AG04450 (cell line): ENCODE data around the gene KIDINS220. TPM values are rescaled to one million over a fixed set of nuclear protein-coding genes. Genes with fewer than 3 reads are reported as not detected.

Experiments used
- CTCF ChIA-PET: fragments of 300-600, 350-600 bp; formaldehyde crosslinking; extraction: SDS; loops from one replicate; lab custom pipeline; 2022; ENCODE audit warnings: antibody characterized with exemption, inconsistent platforms; lab: Charles Lee
- POLR2A ChIA-PET: fragments of 350-600 bp; formaldehyde crosslinking; extraction: SDS; loops from one replicate; lab custom pipeline; 2021; ENCODE audit warnings: antibody characterized with exemption, inconsistent platforms; lab: Yijun Ruan, JAX
- DNase-seq: peaks from one replicate; pipeline ENCODE4 v3.0.0-alpha.2; 2011; ENCODE audit warnings: low read depth, low spot score
- H3K27ac ChIP-seq: one replicate; pipeline ENCODE4 v1.5.1; 2012; ENCODE audit warnings: low read depth, low read length, control low read depth
- H3K27me3 ChIP-seq: one replicate; pipeline ENCODE4 v1.6.0; 2012; ENCODE audit warnings: low read length; ENCODE audit not compliant: control insufficient read depth, insufficient read depth
- H3K4me3 ChIP-seq: 2 replicates; pipeline ENCODE4 v1.5.1; 2011; ENCODE audit warnings: mild to moderate bottlenecking, low read depth, low read length, control low read depth
- H3K9me3 ChIP-seq: 2 replicates; pipeline ENCODE4 v1.5.1; 2012; ENCODE audit warnings: low read length; ENCODE audit not compliant: control insufficient read depth, insufficient read depth
- polyA plus RNA-seq: library from polyadenylated mRNA; depleted of rRNA; stranded (reverse); fragments of >200 nt; gene quantifications from 2 replicates; pipeline ENCODE4 v1.2.3, GENCODE V29; 2011
- TF ChIP-seq, protein P1 (sequence below): IDR thresholded peaks from 2 replicates; pipeline ENCODE4 v1.5.1; 2011; ENCODE audit warnings: low read depth, low read length, control low read depth, inconsistent platforms

KIDINS220 gene
- polyA plus RNA-seq, 1 experiment = 64.7 TPM

DNA sequence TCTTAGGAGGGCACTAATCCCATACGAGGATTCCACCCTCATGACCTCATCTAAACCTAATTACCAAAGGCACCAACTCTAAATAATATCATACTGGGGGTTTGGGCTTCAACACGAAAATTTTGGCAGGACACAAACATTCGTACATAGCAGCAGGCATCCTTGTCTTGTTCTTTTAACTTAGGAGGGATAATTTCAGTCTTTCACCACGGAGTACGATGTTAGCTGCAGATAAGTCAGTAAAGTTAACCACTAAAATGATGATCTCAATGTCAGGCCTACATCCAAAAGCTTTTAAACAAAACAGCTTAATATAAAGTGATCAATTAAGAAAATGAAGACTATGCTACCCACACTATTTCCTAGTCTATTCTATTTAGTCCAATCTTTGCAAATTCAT, 80.7 kb downstream of the KIDINS220 start:
- TF ChIP-seq, protein P1, sequence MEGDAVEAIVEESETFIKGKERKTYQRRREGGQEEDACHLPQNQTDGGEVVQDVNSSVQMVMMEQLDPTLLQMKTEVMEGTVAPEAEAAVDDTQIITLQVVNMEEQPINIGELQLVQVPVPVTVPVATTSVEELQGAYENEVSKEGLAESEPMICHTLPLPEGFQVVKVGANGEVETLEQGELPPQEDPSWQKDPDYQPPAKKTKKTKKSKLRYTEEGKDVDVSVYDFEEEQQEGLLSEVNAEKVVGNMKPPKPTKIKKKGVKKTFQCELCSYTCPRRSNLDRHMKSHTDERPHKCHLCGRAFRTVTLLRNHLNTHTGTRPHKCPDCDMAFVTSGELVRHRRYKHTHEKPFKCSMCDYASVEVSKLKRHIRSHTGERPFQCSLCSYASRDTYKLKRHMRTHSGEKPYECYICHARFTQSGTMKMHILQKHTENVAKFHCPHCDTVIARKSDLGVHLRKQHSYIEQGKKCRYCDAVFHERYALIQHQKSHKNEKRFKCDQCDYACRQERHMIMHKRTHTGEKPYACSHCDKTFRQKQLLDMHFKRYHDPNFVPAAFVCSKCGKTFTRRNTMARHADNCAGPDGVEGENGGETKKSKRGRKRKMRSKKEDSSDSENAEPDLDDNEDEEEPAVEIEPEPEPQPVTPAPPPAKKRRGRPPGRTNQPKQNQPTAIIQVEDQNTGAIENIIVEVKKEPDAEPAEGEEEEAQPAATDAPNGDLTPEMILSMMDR = no peak
- Histone ChIP-seq H3K9me3 (no peaks in the 10 kb centered on the region; the same call in 1 of the 2 replicates), H3K27ac (no peak overlapping the region), H3K27me3 (no peaks in the 10 kb centered on the region), H3K4me3 (no peak overlapping the region)
- ChIA-PET POLR2A (interaction anchor here (0.7 kb wide), 1 partner anchor 11 kb away, joined by 5 read pairs; no protein-coding TSS in a partner anchor), CTCF (interaction anchor here (1.6 kb wide), 1 partner anchor 63 kb away, joined by 5 read pairs; no protein-coding TSS in a partner anchor)
- no peak for DNase-seq

DNA sequence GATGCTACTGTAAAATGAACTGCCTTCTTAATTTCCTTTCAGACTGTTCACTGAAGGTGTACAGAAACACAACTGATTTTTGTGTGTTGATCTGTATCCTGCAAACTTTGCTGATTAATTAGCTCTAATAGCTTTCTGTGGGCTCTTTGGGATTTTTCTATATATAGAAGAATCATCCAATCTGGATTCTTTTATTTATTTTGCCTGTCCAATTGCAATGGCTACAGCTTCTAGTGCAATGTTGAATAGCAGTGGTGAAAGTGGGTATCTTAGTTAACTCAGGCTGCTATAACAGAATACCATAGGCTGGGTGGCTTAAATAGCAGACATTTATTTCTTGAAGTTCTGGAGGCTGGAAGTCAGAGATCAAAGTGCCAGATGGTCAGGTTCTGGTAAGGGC, 81.2 kb downstream of the KIDINS220 start:
- ChIA-PET CTCF (interaction anchor here (0.6 to 1.6 kb wide), 2 partner anchors 63 to 1127 kb away, joined by 3 to 5 read pairs; no protein-coding TSS in a partner anchor), POLR2A (no interaction called here)
- Histone ChIP-seq H3K27ac (no peak overlapping the region), H3K27me3 (no peaks in the 10 kb centered on the region), H3K4me3 (no peak overlapping the region), H3K9me3 (no peaks in the 10 kb centered on the region; the same call in 1 of the 2 replicates)
- DNase-seq = no peak
- TF ChIP-seq, protein P1 = no peak

DNA sequence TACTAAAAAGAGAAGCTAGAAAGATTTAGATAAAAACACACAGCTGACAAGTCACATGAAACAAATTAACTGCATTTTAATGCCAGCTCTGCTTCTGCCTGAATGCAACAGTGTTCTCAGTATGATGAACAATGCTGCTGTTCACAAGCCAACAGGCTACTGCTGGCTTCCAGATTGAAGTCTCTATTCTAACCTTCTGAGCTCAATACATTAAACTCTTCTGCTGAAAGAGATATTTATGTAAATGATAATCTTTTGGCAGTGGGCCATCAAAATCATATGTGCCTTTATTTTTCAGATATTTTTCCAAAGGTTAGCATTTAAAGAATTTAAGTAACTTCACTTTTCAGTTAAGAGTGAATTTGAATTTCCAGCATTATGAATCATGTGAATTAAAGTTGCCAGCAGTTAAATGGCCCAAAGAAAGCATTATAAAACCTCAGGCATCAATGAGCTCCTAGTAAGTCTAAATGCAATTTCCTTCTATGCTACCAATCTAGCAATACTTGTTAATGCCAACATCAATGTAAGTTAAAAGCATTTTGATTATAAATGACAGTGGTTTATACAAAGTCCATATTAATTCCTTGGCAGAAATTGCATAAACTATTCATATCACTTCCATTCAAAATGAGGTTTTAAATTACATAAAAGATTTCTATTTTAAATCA, 83.2 kb downstream of the KIDINS220 start:
- POLR2A ChIA-PET = no interaction called here
- H3K27ac ChIP-seq = no peak overlapping the region
- H3K9me3 ChIP-seq = no peaks in the 10 kb centered on the region; the same call in 1 of the 2 replicates
- no peaks in the 10 kb centered on the region for H3K27me3 ChIP-seq
- no peak overlapping the region for H3K4me3 ChIP-seq
- TF ChIP-seq, protein P1 = no peak
- CTCF ChIA-PET = interaction anchor here (0.6 to 1.0 kb wide), 2 partner anchors 31 to 1551 kb away, joined by 3 read pairs; no protein-coding TSS in a partner anchor
- DNase-seq = no peak

DNA sequence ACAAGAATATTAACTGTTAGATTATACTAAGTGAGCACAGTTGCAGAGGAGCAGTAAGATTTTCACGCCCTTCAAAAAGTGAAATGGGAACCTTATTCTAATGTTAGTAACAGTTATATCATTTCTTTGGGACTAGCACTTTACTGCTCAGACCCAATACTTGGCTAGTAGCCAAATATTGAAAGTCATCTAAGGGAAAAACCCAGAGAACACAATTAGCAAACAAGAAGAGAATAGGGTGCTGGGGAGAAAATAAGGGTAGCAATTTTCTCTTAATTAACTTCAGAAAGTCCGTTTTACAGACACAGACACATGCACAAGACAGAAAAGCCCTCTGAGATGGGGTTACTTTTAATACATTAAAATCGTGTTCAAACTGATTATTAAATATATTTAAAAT, 83.8 kb downstream of the KIDINS220 start:
- Histone ChIP-seq H3K27ac (no peak overlapping the region), H3K27me3 (no peaks in the 10 kb centered on the region), H3K9me3 (no peaks in the 10 kb centered on the region; the same call in 1 of the 2 replicates), H3K4me3 (no peak overlapping the region)
- CTCF ChIA-PET = interaction anchor here (1.0 kb wide), 1 partner anchor 1550 kb away, joined by 3 read pairs; no protein-coding TSS in a partner anchor
- POLR2A ChIA-PET = no interaction called here
- TF ChIP-seq, protein P1 = no peak
- no peak for DNase-seq

DNA sequence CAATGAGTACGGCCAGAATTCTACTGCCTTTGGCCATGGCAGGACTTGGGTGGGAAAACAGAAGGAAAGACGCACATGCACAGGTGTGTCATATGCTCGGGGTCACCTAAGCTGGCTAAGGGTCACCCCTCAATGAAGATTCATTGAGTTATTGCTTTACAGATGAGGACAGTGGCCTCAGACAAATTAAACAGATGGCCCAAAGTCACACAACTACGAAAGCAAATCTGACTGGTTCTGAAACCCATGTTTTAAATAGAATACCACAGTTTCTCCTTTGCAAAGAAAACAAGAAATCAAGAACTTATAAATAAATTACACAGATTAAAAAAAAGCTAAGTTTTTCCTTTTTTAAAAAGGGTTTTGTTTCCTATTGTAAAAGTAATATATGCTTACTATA, 85.0 kb downstream of the KIDINS220 start:
- ChIA-PET POLR2A (no interaction called here), CTCF (no interaction called here)
- Histone ChIP-seq H3K9me3 (no peaks in the 10 kb centered on the region), H3K27ac (no peak overlapping the region), H3K4me3 (no peak overlapping the region), H3K27me3 (no peaks in the 10 kb centered on the region)
- TF ChIP-seq, protein P1 = no peak
- no peak for DNase-seq
